Kidney (tissue), 14 donors: ENCODE measurements around the gene EMC9. TPM values are rescaled to one million over a fixed set of nuclear protein-coding genes. Genes with fewer than 3 reads are reported as not detected.

Experiments
- DNase-seq, 5 donors: peaks; one replicate each; pipeline ENCODE4 v3.0.0-alpha.2; 2013 to 2020
- FAIRE-seq: peaks from 2 replicates; lab custom pipeline; 2012; peaks lifted over from hg19 to GRCh38; lab: Jason Lieb, UNC
- H3K27ac ChIP-seq, 2 donors: one replicate each; pipeline ENCODE4 v1.7.0; 2013; ENCODE audit warnings: low read depth in 2 of 2, low read length in 2 of 2, inconsistent platforms in 1 of 2
- H3K27me3 ChIP-seq: one replicate; pipeline ENCODE4 v1.7.1; 2013; ENCODE audit warnings: low read length, inconsistent platforms; ENCODE audit not compliant: control insufficient read depth, insufficient read depth
- H3K36me3 ChIP-seq, 3 donors: one replicate each; pipeline versions ENCODE4 v1.7.0 to v1.7.1; 2013; ENCODE audit warnings: low read length in 3 of 3, control low read depth in 1 of 3, inconsistent platforms in 1 of 3; ENCODE audit not compliant: insufficient read depth in 3 of 3, control insufficient read depth in 2 of 3
- H3K4me1 ChIP-seq, 3 donors: one replicate each; pipeline versions ENCODE4 v1.7.0 to v1.7.1; 2013; ENCODE audit warnings: low read length in 3 of 3, inconsistent platforms in 1 of 3, low read depth in 1 of 3; ENCODE audit not compliant: control insufficient read depth in 2 of 3, insufficient read depth in 2 of 3
- H3K4me3 ChIP-seq, 3 donors: one replicate each; pipeline versions ENCODE4 v1.7.0 to v1.8.1; 2013; ENCODE audit warnings: low read length in 3 of 3, control low read depth in 1 of 3, inconsistent platforms in 1 of 3
- H3K9ac ChIP-seq, 3 donors: one replicate each; pipeline versions ENCODE4 v1.7.0 to v1.7.1; 2013; ENCODE audit warnings: low read length in 3 of 3, control low read depth in 1 of 3, inconsistent platforms in 1 of 3
- H3K9me3 ChIP-seq, 3 donors: one replicate each; pipeline versions ENCODE4 v1.7.0 to v1.7.1; 2013; ENCODE audit warnings: low read length in 3 of 3, control low read depth in 1 of 3, inconsistent platforms in 1 of 3; ENCODE audit not compliant: control insufficient read depth in 2 of 3, insufficient read depth in 1 of 3
- intact Hi-C: fragments of 100-400 bp; cut with DNase I; formaldehyde crosslinking; loops from one replicate; pipeline ENCODE4 v1.11.1; 2022
- polyA plus RNA-seq: library from polyadenylated mRNA; stranded (reverse); fragments of 350-450 nt; fragmentation: Illumina TruSeq; extraction: RNeasy Lipid Tissue Mini Kit (QIAGEN cat#74804); gene quantifications from one replicate; pipeline ENCODE4 v1.2.3, GENCODE V29; 2014; ENCODE audit warnings: low read depth, low replicate concordance; ENCODE audit not compliant: insufficient read depth
- total RNA-seq: library from RNA; stranded (reverse); fragmentation: NEBNext Ultra II Directional; extraction: Animal tissue kit (Norgen Biotek cat#: 25700); gene quantifications from one replicate; pipeline ENCODE4 v1.2.1, GENCODE V29; 2021
- TF ChIP-seq, protein P1 (sequence below): IDR thresholded peaks from 3 replicates; pipeline ENCODE4 v1.5.1; 2012; ENCODE audit warnings: mild to moderate bottlenecking, moderate library complexity, borderline replicate concordance; ENCODE audit not compliant: insufficient read depth; ENCODE audit errors: extremely low read depth
- donor health status: control.
- donor health status: control.
- donor health status: control.
- donor health status: control.
- donor health status: control.
- donor health status: DM: yes; HTN: yes; CAD: no.
- donor health status: Normal renal cell carcinoma (clear cell type).

Gene EMC9
- total and polyA plus RNA-seq, 2 donors from 2014 or later = 22.1 to 62.5 TPM

DNA sequence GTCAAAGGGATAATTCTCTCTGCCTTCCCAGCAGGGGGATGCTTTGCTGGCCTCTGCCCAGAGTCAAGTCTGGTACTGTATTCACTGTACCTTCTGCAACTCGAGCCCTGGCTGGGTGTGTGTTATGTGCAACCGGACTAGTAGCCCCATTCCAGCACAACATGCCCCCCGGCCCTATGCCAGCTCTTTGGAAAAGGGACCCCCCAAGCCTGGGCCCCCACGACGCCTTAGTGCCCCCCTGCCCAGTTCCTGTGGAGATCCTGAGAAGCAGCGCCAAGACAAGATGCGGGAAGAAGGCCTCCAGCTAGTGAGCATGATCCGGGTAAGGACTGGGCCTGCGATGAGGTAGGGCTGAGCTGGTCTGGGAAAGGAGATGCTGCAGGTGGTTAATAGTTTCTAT is 9.2 kb upstream of the EMC9 start:
- Histone ChIP-seq H3K9me3 (no peaks in the 10 kb centered on the region), H3K27me3 (no peaks in the 10 kb centered on the region), H3K9ac (no peak overlapping the region), H3K36me3 (peaks cover 4 to 46% (median 40%) of the 10 kb centered on the region in 3 donors), H3K4me3 (no peak overlapping the region), H3K4me1 (peaks cover 2 to 14% (median 3%) of the 10 kb centered on the region in 3 donors), H3K27ac (no peak overlapping the region)
- intact Hi-C loops = no loop called here
- DNase-seq = no peak
- TF ChIP-seq, protein P1, sequence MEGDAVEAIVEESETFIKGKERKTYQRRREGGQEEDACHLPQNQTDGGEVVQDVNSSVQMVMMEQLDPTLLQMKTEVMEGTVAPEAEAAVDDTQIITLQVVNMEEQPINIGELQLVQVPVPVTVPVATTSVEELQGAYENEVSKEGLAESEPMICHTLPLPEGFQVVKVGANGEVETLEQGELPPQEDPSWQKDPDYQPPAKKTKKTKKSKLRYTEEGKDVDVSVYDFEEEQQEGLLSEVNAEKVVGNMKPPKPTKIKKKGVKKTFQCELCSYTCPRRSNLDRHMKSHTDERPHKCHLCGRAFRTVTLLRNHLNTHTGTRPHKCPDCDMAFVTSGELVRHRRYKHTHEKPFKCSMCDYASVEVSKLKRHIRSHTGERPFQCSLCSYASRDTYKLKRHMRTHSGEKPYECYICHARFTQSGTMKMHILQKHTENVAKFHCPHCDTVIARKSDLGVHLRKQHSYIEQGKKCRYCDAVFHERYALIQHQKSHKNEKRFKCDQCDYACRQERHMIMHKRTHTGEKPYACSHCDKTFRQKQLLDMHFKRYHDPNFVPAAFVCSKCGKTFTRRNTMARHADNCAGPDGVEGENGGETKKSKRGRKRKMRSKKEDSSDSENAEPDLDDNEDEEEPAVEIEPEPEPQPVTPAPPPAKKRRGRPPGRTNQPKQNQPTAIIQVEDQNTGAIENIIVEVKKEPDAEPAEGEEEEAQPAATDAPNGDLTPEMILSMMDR = no peak
- FAIRE-seq = no peak

DNA sequence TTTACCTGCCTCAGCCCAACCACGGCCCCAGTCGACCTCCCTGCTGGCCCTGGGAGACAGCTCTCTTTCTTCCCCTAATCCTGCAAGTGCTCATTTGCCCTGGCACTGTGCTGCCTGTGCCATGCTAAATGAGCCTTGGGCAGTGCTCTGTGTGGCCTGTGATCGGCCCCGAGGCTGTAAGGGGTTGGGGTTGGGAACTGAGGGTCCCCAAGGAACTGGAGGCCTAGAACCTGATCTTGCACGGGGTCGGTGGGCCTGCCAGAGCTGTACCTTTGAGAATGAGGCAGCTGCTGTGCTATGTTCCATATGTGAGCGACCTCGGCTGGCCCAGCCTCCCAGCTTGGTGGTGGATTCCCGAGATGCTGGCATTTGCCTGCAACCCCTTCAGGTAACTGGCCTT is 8.7 kb upstream of the EMC9 start:
- FAIRE-seq (no peak), DNase-seq (peak in 1 of 5 donors; percentile 57)
- Histone ChIP-seq H3K27ac (no peak overlapping the region), H3K9ac (no peak overlapping the region), H3K4me3 (no peak overlapping the region), H3K27me3 (no peaks in the 10 kb centered on the region), H3K36me3 (peaks cover 4 to 41% (median 34%) of the 10 kb centered on the region in 3 donors), H3K9me3 (no peaks in the 10 kb centered on the region), H3K4me1 (peaks cover 2 to 19% (median 6%) of the 10 kb centered on the region in 3 donors)
- TF ChIP-seq, protein P1 = no peak
- intact Hi-C loops = no loop called here

GRCh38 chr14:24149302-24149969 is 8.0 kb upstream of the EMC9 start:
- H3K27me3 ChIP-seq = no peaks in the 10 kb centered on the region
- DNase-seq = peak in 1 of 5 donors; percentile 51
- H3K27ac ChIP-seq = no peak overlapping the region
- no peak for FAIRE-seq
- peaks cover 2 to 20% (median 11%) of the 10 kb centered on the region in 3 donors for H3K4me1 ChIP-seq
- TF ChIP-seq, protein P1 = no peak
- no peaks in the 10 kb centered on the region for H3K9me3 ChIP-seq
- intact Hi-C loops = no loop called here
- H3K4me3 ChIP-seq = no peak overlapping the region
- H3K9ac ChIP-seq = no peak overlapping the region
- peaks cover 4 to 35% (median 28%) of the 10 kb centered on the region in 3 donors for H3K36me3 ChIP-seq
